SH-SY5Y (cell line): ENCODE data around the gene AZIN2.

Experiments used
- GATA2 ChIP-seq: IDR thresholded peaks from 2 replicates; pipeline ENCODE4 v1.6.1; 2011; ENCODE audit warnings: mild to moderate bottlenecking, low read depth, low read length
- GATA3 ChIP-seq: IDR thresholded peaks from 2 replicates; pipeline ENCODE4 v1.6.1; 2011; ENCODE audit warnings: low read depth, mild to moderate bottlenecking, low read length, moderate library complexity

DNA sequence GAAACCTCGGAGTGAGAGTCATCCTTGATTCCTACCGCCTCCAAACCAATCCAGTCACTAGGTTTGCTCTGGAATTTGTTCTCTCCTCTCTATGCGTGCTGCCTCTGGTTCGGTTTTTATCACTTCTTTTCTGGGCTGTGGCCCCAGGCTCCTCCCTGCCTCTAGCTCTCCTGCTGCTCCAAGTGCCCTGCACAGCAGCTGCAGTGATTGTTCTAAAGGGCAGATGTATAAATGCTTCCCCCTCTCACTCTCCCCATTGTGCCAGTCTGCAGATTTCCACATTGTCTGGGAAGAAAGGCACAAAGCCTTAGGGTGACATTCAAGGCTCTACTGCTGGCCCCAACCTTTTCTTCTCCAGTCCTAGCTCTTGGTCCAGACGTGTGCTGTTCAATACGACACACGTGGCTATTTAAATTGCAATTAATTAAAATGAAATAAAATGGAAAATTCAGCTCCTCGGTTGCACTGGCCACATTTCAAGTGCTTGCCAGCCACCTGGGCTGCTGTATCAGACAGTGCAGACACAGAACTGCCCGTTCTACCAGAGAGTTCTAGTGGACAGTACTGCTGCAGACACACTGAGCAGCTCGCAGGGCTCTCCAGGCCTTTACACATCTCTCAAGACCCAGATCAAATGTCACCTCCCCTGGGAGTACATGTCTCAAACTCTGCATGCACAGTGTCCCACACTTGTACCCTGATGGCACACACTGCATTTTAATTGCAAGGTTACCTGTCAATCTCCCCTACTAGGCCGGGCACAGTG lies 88.5 kb downstream of the AZIN2 start:
- TF ChIP-seq GATA2 (no peak), GATA3 (no peak)
